Vagina (tissue), 2 donors: Measurements from ENCODE around the gene TNS2. TPM values are rescaled to one million over a fixed set of nuclear protein-coding genes. Genes with fewer than 3 reads are reported as not detected.

Experiments
- DNase-seq, 2 donors: peaks; one replicate each; pipeline ENCODE4 v3.0.0-alpha.2; 2017; ENCODE audit errors: extremely low spot score in 2 of 2
- H3K27ac ChIP-seq: fragments of 200-600 bp; sonication (generic); one replicate; pipeline ENCODE4 v1.5.1; 2019
- H3K27me3 ChIP-seq: fragments of 200-600 bp; sonication (generic); one replicate; pipeline ENCODE4 v1.5.1; 2019
- H3K36me3 ChIP-seq, 2 donors: fragments of 200-600 bp; sonication (generic); one replicate each; pipeline ENCODE4 v1.5.1; 2017 to 2019
- H3K4me1 ChIP-seq: fragments of 200-600 bp; sonication (generic); one replicate; pipeline ENCODE4 v1.5.1; 2019
- H3K4me3 ChIP-seq, 2 donors: fragments of 200-600 bp; sonication (generic); 1 replicate in 1 of 2; 2 replicates in 1 of 2; pipeline ENCODE4 v1.5.1; 2016 to 2019
- H3K9me3 ChIP-seq: fragments of 200-600 bp; sonication (generic); one replicate; pipeline ENCODE4 v1.5.1; 2019
- CTCF ChIP-seq, 3 experiments: fragments of 450-650 bp in 2 of 3; fragments of 200-600 bp in 1 of 3; sonication (generic) in 1 of 3; IDR thresholded peaks; one replicate each; pipeline ENCODE4 v1.5.1; 2017 to 2019; ENCODE audit warnings: antibody characterized with exemption in 3 of 3, mild to moderate bottlenecking in 2 of 3, moderate library complexity in 2 of 3
- POLR2A ChIP-seq, 2 donors: fragments of 450-650 bp; IDR thresholded peaks; one replicate each; pipeline ENCODE4 v1.6.1; 2017; ENCODE audit warnings: antibody characterized with exemption in 2 of 2, mild to moderate bottlenecking in 2 of 2, moderate library complexity in 2 of 2
- POLR2AphosphoS5 ChIP-seq, 2 donors: sonication (generic); formaldehyde crosslinking; IDR thresholded peaks; one replicate each; pipeline ENCODE4 v1.9.0; 2017; ENCODE audit warnings: antibody characterized with exemption in 2 of 2, mild to moderate bottlenecking in 2 of 2, low read depth in 1 of 2; ENCODE audit not compliant: insufficient read depth in 1 of 2
- intact Hi-C: fragments of 100-400 bp; cut with DNase I; formaldehyde crosslinking; loops from one replicate; pipeline ENCODE4 v1.15.1; 2023
- total RNA-seq: library from RNA; depleted of rRNA; stranded (reverse); fragments of >200 nt; gene quantifications from one replicate; pipeline ENCODE4 v1.2.3, GENCODE V29; 2016

Gene TNS2
- total RNA-seq, 1 donor from 2014 or later, result 235 TPM

DNA sequence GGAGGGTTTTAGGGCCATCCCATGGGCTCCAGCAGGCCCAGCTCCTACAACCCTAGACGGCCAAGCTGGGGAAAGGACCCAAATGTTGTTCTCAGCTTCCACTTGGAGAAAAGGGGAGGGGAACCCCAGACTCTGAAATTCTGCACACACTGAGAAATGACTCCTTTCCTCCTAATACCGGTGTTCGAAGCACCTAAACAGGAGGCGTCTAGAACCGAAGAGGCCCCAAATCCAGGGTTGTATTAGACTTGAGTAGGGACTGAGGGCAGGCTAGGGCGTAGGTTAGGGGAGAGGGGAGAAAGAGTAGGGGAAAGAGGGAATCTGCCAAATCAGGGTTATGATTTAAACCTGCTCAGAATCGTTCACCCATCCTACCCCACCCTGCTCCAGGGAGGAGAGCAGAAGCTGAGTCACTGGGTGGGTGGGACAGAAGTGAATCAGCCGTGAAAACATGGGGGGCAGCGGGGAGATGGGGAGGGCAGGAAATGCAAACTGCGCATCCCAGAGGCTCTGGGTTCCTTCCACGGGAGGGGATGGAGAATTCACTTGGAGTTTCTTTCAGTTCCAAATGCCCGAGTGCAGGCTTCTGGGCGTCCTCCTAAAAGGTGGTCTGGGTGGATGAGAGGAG lies 48.6 kb downstream of the TNS2 start:
- H3K36me3 ChIP-seq, result peaks cover 0 to 14% of the 10 kb centered on the region in 2 donors
- H3K4me1 ChIP-seq, result peaks cover 41% of the 10 kb centered on the region
- intact Hi-C loops, result loop anchor here (10.0 kb wide), 1 partner anchor 54 kb away; no protein-coding TSS in a partner anchor
- H3K4me3 ChIP-seq, result peak overlapping the region; percentile 58 to 70
- no peaks in the 10 kb centered on the region for H3K9me3 ChIP-seq
- TF ChIP-seq POLR2A (IDR thresholded peaks at IDR 0.05) (peak in 1 of 2 donors; percentile 4), POLR2AphosphoS5 (IDR thresholded peaks at IDR 0.05; ENCODE audit: insufficient read depth in 1 of 2, low read depth in 1 of 2) (peak in 1 of 2 donors; percentile 11), CTCF (IDR thresholded peaks at IDR 0.05) (no peak)
- peak overlapping the region; percentile 84 for H3K27ac ChIP-seq
- no peaks in the 10 kb centered on the region for H3K27me3 ChIP-seq
- no peak for DNase-seq

DNA sequence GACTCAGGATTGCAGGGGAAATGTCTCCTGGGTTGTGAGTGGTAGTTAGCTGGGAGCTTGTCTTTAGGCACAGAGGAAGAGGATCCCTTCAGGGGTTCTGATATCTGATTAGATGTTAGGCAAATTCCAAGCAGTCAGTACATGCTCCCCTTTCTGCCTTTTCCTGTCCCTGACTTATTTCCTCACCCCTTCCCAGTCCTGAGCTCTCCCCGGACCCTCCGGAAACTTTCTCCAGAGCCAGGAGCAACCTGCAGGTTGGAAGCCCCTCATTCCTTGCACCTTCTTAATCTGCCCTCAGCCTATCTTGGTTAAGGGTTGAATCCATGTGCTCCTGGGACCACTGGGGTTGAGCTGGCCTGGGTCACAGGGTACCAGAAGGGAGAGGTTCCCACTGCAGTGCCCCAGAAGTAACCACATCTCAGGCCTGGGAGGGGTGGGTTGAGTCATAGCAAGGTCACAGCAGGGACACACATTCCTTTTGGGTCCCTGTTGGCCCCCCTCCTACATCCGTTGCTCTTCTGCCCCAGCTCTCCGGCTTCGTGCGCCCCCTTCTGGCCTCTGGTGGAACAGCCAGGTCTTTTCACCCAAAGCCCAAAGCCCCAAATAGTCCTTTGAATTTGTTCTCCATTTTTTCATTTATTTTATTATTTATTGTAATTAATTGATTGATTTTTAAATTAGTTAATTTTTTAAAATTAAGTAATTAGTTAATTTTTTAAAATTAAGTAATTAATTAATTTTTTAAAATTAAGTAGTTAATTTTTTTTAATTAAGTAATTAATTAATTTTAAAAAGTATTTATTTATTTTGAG lies 49.4 kb downstream of the TNS2 start:
- intact Hi-C loops, result loop anchor here (1.0 to 10.0 kb wide), 2 partner anchors 33 to 54 kb away; no protein-coding TSS in a partner anchor
- Histone ChIP-seq H3K4me1 (peaks cover 46% of the 10 kb centered on the region), H3K36me3 (peaks cover 0 to 14% of the 10 kb centered on the region in 2 donors), H3K27ac (peak overlapping the region; percentile 84), H3K27me3 (no peaks in the 10 kb centered on the region), H3K4me3 (peak overlapping the region; percentile 58 to 70), H3K9me3 (no peaks in the 10 kb centered on the region)
- TF ChIP-seq POLR2AphosphoS5 (IDR thresholded peaks at IDR 0.05; ENCODE audit: insufficient read depth in 1 of 2, low read depth in 1 of 2) (peak; percentile 81 to 82), CTCF (IDR thresholded peaks at IDR 0.05) (peak; percentile 91 to 99 (median 99)), POLR2A (IDR thresholded peaks at IDR 0.05) (peak in 1 of 2 donors; percentile 37)
- peak in 1 of 2 donors; percentile 96 for DNase-seq

GRCh38 chr12:53100466-53101151 lies 50.7 kb downstream of the TNS2 start:
- no peaks in the 10 kb centered on the region for H3K27me3 ChIP-seq
- no peak for TF ChIP-seq POLR2AphosphoS5 (IDR thresholded peaks at IDR 0.05; ENCODE audit: insufficient read depth in 1 of 2, low read depth in 1 of 2)
- no peak for TF ChIP-seq CTCF (IDR thresholded peaks at IDR 0.05)
- no peak for TF ChIP-seq POLR2A (IDR thresholded peaks at IDR 0.05)
- peak overlapping the region; percentile 64 for H3K27ac ChIP-seq
- H3K36me3 ChIP-seq, result peaks cover 0 to 14% of the 10 kb centered on the region in 2 donors
- no peak for DNase-seq
- H3K4me3 ChIP-seq, result no peak overlapping the region
- H3K9me3 ChIP-seq, result no peaks in the 10 kb centered on the region
- H3K4me1 ChIP-seq, result peaks cover 46% of the 10 kb centered on the region
- intact Hi-C loops, result no loop called here

DNA sequence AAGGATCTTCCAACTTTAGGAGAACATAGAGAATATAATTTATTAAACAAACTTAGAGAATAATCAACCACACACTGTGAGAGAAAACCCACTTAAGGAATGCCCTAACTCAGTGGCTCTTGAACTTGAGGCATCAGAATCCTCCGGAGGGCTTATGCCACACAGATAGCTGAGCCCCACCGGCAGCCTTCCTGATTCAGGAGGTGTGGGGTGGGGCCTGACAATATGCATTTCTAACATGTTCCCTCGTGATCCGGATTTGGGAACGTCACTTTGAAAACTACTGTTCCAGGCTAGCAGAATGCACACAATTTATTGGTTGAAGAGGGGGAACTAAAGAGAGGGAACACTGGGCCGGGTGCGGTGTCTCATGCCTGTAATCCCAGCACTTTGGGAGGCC lies 51.4 kb downstream of the TNS2 start:
- no peak for DNase-seq
- H3K36me3 ChIP-seq, result peaks cover 0 to 14% of the 10 kb centered on the region in 2 donors
- intact Hi-C loops, result no loop called here
- H3K9me3 ChIP-seq, result no peaks in the 10 kb centered on the region
- no peak overlapping the region for H3K4me3 ChIP-seq
- peaks cover 40% of the 10 kb centered on the region for H3K4me1 ChIP-seq
- no peak overlapping the region for H3K27ac ChIP-seq
- no peaks in the 10 kb centered on the region for H3K27me3 ChIP-seq
- TF ChIP-seq CTCF (IDR thresholded peaks at IDR 0.05), result no peak
- TF ChIP-seq POLR2A (IDR thresholded peaks at IDR 0.05), result no peak
- no peak for TF ChIP-seq POLR2AphosphoS5 (IDR thresholded peaks at IDR 0.05; ENCODE audit: insufficient read depth in 1 of 2, low read depth in 1 of 2)
